Neural cell (in vitro differentiated cells): Measurements from ENCODE around the gene HDAC11. TPM values are rescaled to one million over a fixed set of nuclear protein-coding genes. Genes with fewer than 3 reads are reported as not detected.

Source experiments
- H2AFZ ChIP-seq: fragments of 200-600, 300-800 bp; sonication (generic), shearing (Covaris generic); 2 replicates; pipeline ENCODE4 v1.6.0; 2014; ENCODE audit warnings: low read depth, mild to moderate bottlenecking, antibody characterized with exemption, low read length, moderate library complexity
- H3F3A ChIP-seq: fragments of 200-600 bp; shearing (Covaris generic); 2 replicates; pipeline ENCODE4 v1.6.1; 2016; ENCODE audit warnings: mild to moderate bottlenecking, moderate library complexity, mixed read lengths, antibody characterized with exemption, low read length; ENCODE audit not compliant: insufficient read depth, poor library complexity, severe bottlenecking
- H3K27ac ChIP-seq: fragments of 200-600, 300-800 bp; sonication (generic), shearing (Covaris generic); 2 replicates; pipeline ENCODE4 v1.5.1; 2014; ENCODE audit warnings: mild to moderate bottlenecking, low read length, moderate library complexity
- H3K27me3 ChIP-seq: fragments of 300-800, 200-600 bp; sonication (generic), shearing (Covaris generic); 2 replicates; pipeline ENCODE4 v1.6.0; 2014; ENCODE audit warnings: mild to moderate bottlenecking, low read depth, low read length, moderate library complexity; ENCODE audit not compliant: insufficient read depth
- H3K36me3 ChIP-seq: fragments of 300-800, 200-600 bp; sonication (generic), shearing (Covaris generic); 2 replicates; pipeline ENCODE4 v1.5.1; 2014; ENCODE audit warnings: mild to moderate bottlenecking, antibody characterized with exemption, low read length, moderate library complexity; ENCODE audit not compliant: insufficient read depth
- H3K4me2 ChIP-seq: fragments of 300-800, 200-600 bp; sonication (generic), shearing (Covaris generic); 2 replicates; pipeline ENCODE4 v1.6.0; 2014; ENCODE audit warnings: mild to moderate bottlenecking, low read length
- H3K4me3 ChIP-seq: fragments of 300-800, 200-600 bp; sonication (generic), shearing (Covaris generic); 2 replicates; pipeline ENCODE4 v1.5.1; 2014; ENCODE audit warnings: mild to moderate bottlenecking, low read length, moderate library complexity
- H3K79me2 ChIP-seq: fragments of 200-600 bp; shearing (Covaris generic); replicated peaks from 2 replicates; pipeline ENCODE4 v1.6.0; 2014; ENCODE audit warnings: mild to moderate bottlenecking, low read length, moderate library complexity; ENCODE audit not compliant: insufficient read depth
- H3K9ac ChIP-seq: fragments of 300-800, 200-600 bp; sonication (generic), shearing (Covaris generic); 2 replicates; pipeline ENCODE4 v1.6.1; 2016; ENCODE audit warnings: mild to moderate bottlenecking, low read length, mixed read lengths
- H3K9me2 ChIP-seq: fragments of 200-600 bp; shearing (Covaris generic); 2 replicates; pipeline ENCODE4 v1.6.1; 2016; ENCODE audit warnings: mild to moderate bottlenecking, low read length, mixed read lengths; ENCODE audit not compliant: insufficient read depth
- H3K9me3 ChIP-seq: fragments of 200-600, 300-800 bp; sonication (generic), shearing (Covaris generic); 2 replicates; pipeline ENCODE4 v1.6.1; 2016; ENCODE audit warnings: mild to moderate bottlenecking, mixed run types, low read length, moderate library complexity, mixed read lengths
- H4K20me1 ChIP-seq: fragments of 200-600 bp; shearing (Covaris generic); 2 replicates; pipeline ENCODE4 v1.6.1; 2016; ENCODE audit warnings: mild to moderate bottlenecking, mixed run types; ENCODE audit not compliant: insufficient read depth
- CTCF ChIP-seq: fragments of 450-650 bp; IDR thresholded peaks from 2 replicates; pipeline ENCODE4 v1.5.1; 2014; ENCODE audit warnings: antibody characterized with exemption, mild to moderate bottlenecking, moderate library complexity; ENCODE audit not compliant: poor library complexity, severe bottlenecking
- EP300 ChIP-seq: fragments of 450-650 bp; conservative IDR thresholded peaks from 2 replicates; pipeline ENCODE4 v1.6.1; 2014; ENCODE audit warnings: antibody characterized with exemption, mild to moderate bottlenecking, moderate library complexity; ENCODE audit not compliant: poor library complexity, severe bottlenecking
- EZH2 ChIP-seq: fragments of 200-600, 300-800 bp; shearing (Covaris generic), sonication (generic); IDR thresholded peaks from 2 replicates; pipeline ENCODE4 v1.6.1; 2014; ENCODE audit warnings: antibody characterized with exemption, low read length, borderline replicate concordance, mild to moderate bottlenecking; ENCODE audit not compliant: insufficient read depth, poor library complexity, severe bottlenecking
- MXI1 ChIP-seq: fragments of 450-650 bp; conservative IDR thresholded peaks from 2 replicates; pipeline ENCODE4 v1.6.1; 2014; ENCODE audit warnings: antibody characterized with exemption, mild to moderate bottlenecking; ENCODE audit not compliant: poor library complexity, severe bottlenecking
- POLR2AphosphoS5 ChIP-seq: IDR thresholded peaks from 2 replicates; pipeline ENCODE4 v1.6.1; 2012
- RAD21 ChIP-seq: fragments of 450-650 bp; conservative IDR thresholded peaks from 2 replicates; pipeline ENCODE4 v1.6.1; 2014; ENCODE audit warnings: antibody characterized with exemption, mild to moderate bottlenecking, moderate library complexity
- REST ChIP-seq: IDR thresholded peaks from 2 replicates; pipeline ENCODE4 v1.6.1; 2012; ENCODE audit warnings: borderline replicate concordance
- SMC3 ChIP-seq: fragments of 450-650 bp; conservative IDR thresholded peaks from 2 replicates; pipeline ENCODE4 v1.6.1; 2014; ENCODE audit warnings: antibody characterized with exemption, mild to moderate bottlenecking, moderate library complexity; ENCODE audit not compliant: poor library complexity
- TAF1 ChIP-seq: IDR thresholded peaks from 2 replicates; pipeline ENCODE4 v1.6.1; 2012; ENCODE audit warnings: low read depth
- polyA plus RNA-seq: library from polyadenylated mRNA; depleted of rRNA; stranded (reverse); fragments of >200 nt; gene quantifications from 2 replicates; pipeline ENCODE4 v1.2.3, GENCODE V29; 2014

Gene HDAC11
- polyA plus RNA-seq, 1 donor from 2014 or later, result 14.8 TPM

- H2AFZ ChIP-seq, result peak overlapping the region; percentile 27
- TF ChIP-seq REST, result no peak
- TF ChIP-seq EP300, result no peak
- no peak for TF ChIP-seq MXI1
- TF ChIP-seq SMC3, result no peak
- no peak for TF ChIP-seq CTCF
- TF ChIP-seq RAD21, result no peak
- no peak for TF ChIP-seq EZH2
- TF ChIP-seq POLR2AphosphoS5, result no peak
- no peak for TF ChIP-seq TAF1
- no peaks in the 10 kb centered on the region for H3K9me3 ChIP-seq
- no peaks in the 10 kb centered on the region for H3F3A ChIP-seq
- no peak overlapping the region for H3K27ac ChIP-seq
- H3K4me3 ChIP-seq, result peak overlapping the region; percentile 70
- peak overlapping the region; percentile 62 for H3K9ac ChIP-seq
- no peak overlapping the region for H3K4me2 ChIP-seq
- H3K9me2 ChIP-seq, result no peaks in the 10 kb centered on the region
- no peaks in the 10 kb centered on the region for H3K36me3 ChIP-seq
- no peaks in the 10 kb centered on the region for H4K20me1 ChIP-seq
- no peaks in the 10 kb centered on the region for H3K27me3 ChIP-seq
- no peaks in the 10 kb centered on the region for H3K79me2 ChIP-seq
Measured at GRCh38 chr3:13479332-13479581, 849 bp upstream of the HDAC11 start.

- Histone ChIP-seq H3K9ac (peak overlapping the region; percentile 62), H3K27me3 (no peaks in the 10 kb centered on the region), H2AFZ (peak overlapping the region; percentile 38), H3K4me2 (peak overlapping the region; percentile 39), H3K4me3 (peak overlapping the region; percentile 70), H3K9me2 (no peaks in the 10 kb centered on the region), H3F3A (no peaks in the 10 kb centered on the region), H4K20me1 (no peaks in the 10 kb centered on the region), H3K27ac (no peak overlapping the region), H3K9me3 (no peaks in the 10 kb centered on the region), H3K36me3 (no peaks in the 10 kb centered on the region), H3K79me2 (no peaks in the 10 kb centered on the region)
- TF ChIP-seq RAD21 (no peak), MXI1 (peak; percentile 27), TAF1 (no peak), EZH2 (no peak)
Measured at GRCh38 chr3:13480340-13481318, 523 bp downstream of the HDAC11 start.
